Heart left ventricle (tissue), 13 donors: ENCODE measurements around the gene SSR1.

Experiments used
- CTCF ChIP-seq, 12 donors: fragments of 200-600 bp; sonication (generic) in 4 of 12; IDR thresholded peaks; one replicate each; pipeline versions ENCODE4 v1.5.0 to v1.8.0; 2018 to 2022; ENCODE audit warnings: antibody characterized with exemption in 12 of 12, mild to moderate bottlenecking in 5 of 12
- POLR2A ChIP-seq, 2 donors: fragments of 450-650 bp; IDR thresholded peaks; one replicate each; pipeline ENCODE4 v1.6.1; 2017; ENCODE audit warnings: antibody characterized with exemption in 2 of 2, mild to moderate bottlenecking in 2 of 2, moderate library complexity in 2 of 2
- donor health status: ischemic (EF 13 %, LVEDD 7.1; RV severe dilation, severe dysfunction).
- donor health status: DM: no; HTN: yes; CAD: no.
- donor health status: DM: no; HTN: no; CAD: no.
- donor health status: ischemic (EF 25% LVEDD 6.9; RV normal size, moderate dysfunction).
- donor health status: ischemic (EF 25% LVEDD 5.7; RV mildly dilated, moderate dysfunction).
- donor health status: ischemic (EF 35%, LVEDD 5.7; RV mildly dilated, moderate dysfunction).
- donor health status: nonischemic (EF 11% LVEDD 7.7; RV severe dilation, severe dysfunction).
- donor health status: DM: yes; HTN: yes; CAD: no.
- donor health status: PGD.
- donor health status: ischemic (EF 29% LVEDD 5.4; RV normal size, mild dysfunction).
- donor health status: nonischemic (EF 23%, LVEDD 6.1; RV moderate dilation, normal function).

DNA sequence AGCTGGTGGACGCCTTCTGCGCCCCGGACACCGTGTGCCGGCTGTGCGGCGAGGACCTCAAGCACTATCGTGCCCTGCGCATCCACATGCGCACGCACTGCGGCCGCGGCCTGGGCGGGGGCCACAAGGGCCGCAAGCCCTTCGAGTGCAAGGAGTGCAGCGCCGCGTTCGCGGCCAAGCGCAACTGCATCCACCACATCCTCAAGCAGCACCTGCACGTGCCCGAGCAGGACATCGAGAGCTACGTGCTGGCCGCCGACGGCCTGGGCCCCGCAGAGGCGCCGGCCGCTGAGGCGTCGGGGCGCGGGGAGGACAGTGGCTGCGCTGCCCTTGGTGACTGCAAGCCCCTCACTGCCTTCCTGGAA lies 82.7 kb downstream of the SSR1 start:
- TF ChIP-seq CTCF (IDR thresholded peaks at IDR 0.05) (no peak), POLR2A (IDR thresholded peaks at IDR 0.05) (no peak)
